Stimulated activated CD4-positive, alpha-beta T cell treated with anti-CD3 and anti-CD28 coated beads, Interleukin-2, amount 100 ng/mL, for 48 hours (primary cell): ENCODE results near the gene OLFML3.
A peak's percentile ranks its signal among the peaks of the same experiment; 100 is the strongest.
"Not testable (repeated sequence)": the region's sequence is repeated elsewhere in the genome, so short reads cannot be mapped to it uniquely, and the experiment has no call there.

Experiments
- DNase-seq, 2 donors: peaks; one replicate each; pipeline ENCODE4 v3.0.0-alpha.2; 2020

Gene OLFML3, protein sequence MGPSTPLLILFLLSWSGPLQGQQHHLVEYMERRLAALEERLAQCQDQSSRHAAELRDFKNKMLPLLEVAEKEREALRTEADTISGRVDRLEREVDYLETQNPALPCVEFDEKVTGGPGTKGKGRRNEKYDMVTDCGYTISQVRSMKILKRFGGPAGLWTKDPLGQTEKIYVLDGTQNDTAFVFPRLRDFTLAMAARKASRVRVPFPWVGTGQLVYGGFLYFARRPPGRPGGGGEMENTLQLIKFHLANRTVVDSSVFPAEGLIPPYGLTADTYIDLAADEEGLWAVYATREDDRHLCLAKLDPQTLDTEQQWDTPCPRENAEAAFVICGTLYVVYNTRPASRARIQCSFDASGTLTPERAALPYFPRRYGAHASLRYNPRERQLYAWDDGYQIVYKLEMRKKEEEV

DNA sequence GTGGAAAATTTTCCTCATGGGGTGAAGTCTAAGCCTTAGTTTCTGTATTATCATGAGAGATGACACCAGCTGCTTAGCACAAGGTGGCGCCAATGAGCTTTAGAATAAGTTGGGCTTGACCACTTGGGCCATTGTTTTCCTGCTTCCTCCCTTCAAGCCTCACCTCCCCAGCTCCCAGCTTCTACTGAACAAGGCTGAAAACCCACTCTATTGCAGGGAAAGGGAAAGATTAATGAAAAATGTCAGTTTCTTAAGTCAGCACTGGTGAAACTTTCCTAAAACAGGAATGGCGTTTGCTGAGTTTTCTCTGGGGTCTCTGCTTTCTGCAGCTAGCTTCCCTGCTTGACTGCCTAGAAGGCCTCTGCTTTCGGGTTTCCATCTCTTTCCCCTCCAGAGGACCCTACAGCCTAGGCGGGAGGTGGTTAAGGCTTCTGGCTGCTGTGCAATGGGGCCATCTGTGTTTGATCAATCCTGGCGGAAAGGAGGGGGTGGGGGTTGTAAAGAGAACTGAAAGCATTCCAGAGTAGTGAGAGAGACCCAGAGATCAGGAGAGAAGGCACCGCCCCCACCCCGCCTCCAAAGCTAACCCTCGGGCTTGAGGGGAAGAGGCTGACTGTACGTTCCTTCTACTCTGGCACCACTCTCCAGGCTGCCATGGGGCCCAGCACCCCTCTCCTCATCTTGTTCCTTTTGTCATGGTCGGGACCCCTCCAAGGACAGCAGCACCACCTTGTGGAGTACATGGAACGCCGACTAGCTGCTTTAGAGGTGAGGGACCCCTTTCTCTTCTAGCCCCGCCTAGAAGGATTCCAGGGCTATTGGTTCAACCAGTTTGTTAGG, at the start of gene OLFML3:
Gene OLFML3, plus strand, starts transcription at position 612 of the 840 bp plus-strand sequence. Its CDS starts 43 bp downstream, at position 655.
- peak; percentile 49 to 62 for DNase-seq

DNA sequence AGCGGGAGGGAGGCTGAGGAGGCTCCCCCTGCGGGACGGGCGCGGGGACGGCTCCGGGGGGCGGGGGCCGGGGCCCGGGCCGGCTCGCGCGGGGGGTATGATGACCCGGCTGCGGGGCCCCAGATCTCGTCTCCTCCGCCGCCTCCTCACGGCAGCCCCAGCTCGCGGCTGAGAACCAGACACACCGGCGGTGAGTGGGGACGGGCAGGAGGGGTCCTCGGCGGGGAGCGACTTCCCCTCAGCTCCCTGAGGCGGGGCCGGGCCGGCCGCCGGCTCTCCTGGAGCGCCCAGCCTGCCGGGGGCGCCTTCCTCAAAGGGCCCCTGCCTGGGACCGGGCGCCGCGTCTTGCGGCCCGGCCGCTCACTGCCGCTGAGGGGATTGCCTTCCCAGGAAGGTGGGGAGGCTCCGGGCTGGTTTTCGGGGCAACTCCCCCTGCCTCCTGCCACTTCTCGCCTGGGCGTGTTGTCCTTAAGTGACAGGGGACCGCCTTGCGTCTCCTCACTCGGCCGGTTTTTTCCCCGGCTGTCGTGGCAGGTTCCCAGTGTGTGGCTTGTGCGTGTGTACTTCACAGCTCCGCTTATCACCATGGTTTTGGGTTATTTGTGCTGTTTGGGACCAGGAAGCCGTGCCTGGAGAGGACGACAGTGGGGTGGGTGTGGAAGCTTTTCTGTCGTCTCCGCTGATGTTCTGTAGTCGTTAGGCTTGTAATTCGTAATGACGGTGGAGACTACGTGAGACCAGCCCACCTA, 49.4 kb upstream of the OLFML3 start:
- DNase-seq = peak; percentile 39 to 51

DNA sequence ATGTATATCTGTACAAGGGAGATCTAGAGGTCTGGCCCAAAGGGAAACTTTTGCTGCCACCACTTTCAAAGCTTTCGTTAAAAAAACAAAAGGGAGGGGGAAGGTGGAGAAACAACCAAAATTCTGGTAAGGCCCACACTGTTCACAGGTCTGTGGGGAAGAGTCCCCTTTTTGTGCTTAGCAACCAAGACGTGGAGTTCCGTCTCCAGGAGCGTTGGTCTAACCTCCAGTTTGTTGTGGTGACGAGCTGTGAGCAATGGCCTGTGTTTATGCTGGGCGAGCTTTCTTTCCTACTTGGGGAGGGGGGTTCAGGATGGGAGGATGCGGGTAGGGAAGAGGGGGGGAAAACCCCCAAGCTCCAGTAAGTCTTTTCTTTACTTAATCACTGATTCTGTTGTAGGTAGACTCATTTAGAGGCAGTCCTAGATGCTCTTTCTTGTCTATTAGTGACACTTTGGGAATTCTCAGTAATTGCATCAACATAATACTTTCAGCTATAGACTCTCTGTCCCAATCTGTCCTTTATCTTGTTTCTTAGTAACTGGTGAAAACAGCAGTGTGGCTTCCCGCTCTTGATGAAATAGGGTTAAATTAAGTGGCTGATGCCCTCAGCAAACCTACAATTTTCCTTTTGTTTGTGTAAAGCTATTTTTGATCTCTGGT, 48.6 kb upstream of the OLFML3 start:
- peak; percentile 44 to 60 for DNase-seq

- DNase-seq = no peak
These were observed 47.8 kb upstream of the OLFML3 start for GRCh38 chr1:113931451-113931851.

GRCh38 chr1:113934006-113934405, 45.3 kb upstream of the OLFML3 start:
- no peak for DNase-seq

- DNase-seq = no peak
These were observed 44.7 kb upstream of the OLFML3 start for GRCh38 chr1:113934511-113935055.

DNA sequence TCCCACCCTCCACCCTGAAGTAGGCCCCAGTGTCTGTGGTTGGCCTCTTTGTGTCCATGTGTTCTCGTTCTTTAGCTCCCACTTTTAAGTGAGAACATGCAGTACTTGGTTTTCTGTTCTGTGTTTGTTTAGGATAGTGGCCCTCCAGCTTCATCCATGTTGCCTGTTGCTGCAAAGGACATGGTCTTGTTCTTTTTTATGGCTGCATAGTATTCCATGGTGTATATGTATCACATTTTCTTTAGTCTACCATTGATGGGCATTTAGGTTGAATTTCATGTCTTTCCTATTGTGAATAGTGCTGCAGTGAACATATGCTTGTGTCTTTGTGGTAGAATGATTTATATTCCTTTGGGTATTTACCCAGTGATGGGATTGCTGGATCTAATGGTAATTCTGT, 44.1 kb upstream of the OLFML3 start:
- no peak for DNase-seq

GRCh38 chr1:113935970-113936369, 43.3 kb upstream of the OLFML3 start:
- DNase-seq = no peak

DNA sequence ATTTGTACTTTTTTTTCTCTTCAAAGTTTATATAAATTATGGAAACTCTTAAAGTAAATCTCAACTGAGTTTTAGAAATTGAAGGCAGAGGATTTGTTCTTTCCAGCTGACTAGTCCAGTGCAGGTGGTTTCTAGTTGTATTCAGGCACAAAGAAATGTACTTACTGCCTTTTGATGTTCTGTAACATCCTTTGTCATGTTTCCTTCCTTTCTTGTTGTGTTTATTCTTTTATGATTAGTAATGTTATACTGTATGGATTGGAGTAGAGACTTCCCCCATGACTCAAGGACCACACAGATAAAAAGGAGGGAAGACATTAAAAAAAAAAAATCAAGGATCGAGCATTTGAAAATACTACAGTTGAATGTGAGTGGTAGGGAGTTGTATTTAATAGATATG, 42.1 kb upstream of the OLFML3 start:
- no peak for DNase-seq

GRCh38 chr1:113938192-113938591, 41.1 kb upstream of the OLFML3 start:
- no peak for DNase-seq

GRCh38 chr1:113940365-113941244, 38.7 kb upstream of the OLFML3 start:
- peak in 1 of 2 donors; percentile 21 for DNase-seq

DNA sequence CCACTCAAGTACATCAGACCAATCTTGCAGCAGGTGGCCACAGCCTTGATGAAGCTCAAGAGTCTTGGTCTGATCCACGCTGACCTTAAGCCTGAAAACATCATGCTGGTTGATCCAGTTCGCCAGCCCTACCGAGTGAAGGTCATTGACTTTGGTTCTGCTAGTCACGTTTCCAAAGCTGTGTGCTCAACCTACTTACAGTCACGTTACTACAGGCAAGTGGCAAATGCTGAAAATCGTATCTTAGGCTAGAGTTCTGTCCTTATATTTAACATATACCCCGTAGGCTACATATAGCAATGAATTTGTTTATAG, 38.1 kb upstream of the OLFML3 start:
- DNase-seq = no peak

GRCh38 chr1:113942527-113942926, 36.7 kb upstream of the OLFML3 start:
- no peak for DNase-seq

DNA sequence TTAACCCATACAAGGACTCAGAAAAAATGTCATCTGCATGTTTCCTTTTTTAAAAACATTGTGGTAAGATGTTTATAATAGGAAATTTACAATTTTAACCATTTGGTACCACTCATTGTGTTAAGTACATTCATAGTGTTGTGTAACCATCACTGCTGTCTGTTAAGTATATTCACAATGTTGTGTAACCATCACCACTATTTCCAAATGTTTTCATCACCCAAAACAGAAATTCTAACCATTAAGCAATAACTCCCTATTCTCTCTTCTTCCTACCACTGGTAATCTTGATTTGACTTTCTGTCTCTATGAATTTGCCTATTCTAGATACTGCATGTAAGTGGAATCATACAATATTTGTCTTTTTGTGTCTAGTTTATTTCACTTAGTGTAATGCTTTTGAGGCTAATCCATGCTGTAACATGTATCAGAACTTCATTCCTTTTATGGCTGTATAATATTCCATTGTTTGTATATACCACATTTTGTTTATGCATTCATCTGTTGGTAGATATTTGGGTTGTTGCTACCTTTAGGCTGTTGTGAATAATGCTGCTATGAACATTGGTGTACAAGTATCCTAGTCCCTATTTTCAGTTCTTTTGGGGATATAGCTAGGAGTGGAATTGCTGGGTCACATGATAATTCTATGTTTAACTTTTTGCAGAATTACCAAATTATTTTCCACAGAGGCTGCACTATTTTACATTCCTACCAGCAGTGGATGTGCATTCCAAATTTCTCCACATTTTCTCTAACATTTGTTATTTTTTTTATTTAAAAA, 36.1 kb upstream of the OLFML3 start:
- DNase-seq = no peak

DNA sequence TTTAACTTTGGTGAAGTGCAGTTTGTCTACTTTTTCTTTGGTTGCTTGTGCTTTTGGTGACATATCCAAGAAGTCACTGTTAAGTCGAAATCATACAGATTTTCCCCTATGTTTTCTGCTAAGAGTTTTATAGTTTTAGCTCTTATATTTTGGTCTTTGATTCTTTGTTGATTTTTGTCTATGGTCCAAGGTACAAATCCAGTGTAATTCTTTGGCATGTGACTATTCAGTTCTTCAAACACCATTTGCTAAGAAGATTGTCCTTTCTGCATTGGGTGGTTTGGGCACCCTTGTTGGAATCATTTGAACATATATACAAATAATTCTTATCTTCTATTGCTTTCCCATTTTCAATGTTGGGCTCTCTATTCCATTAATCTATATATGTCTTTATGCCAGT, 33.9 kb upstream of the OLFML3 start:
- DNase-seq = no peak

DNA sequence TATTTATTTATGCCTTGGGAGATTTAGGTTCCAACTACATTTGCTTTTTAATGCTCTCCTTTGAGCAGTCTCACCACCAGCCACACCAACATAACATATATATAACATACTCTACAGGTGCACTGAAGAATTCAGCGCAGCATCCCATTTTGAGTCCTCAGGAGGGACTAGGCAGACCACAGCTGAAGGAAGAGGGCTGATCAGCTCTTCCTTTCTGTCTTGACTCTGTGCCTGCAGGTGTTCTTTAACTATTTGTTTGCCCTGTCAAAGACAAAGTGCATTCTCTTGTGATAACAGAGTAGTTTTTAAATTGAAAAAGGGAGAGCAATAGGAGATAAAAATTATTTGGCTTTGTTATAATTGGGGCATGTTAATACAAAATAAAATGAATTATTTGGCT, 33.2 kb upstream of the OLFML3 start:
- DNase-seq = no peak

- no peak for DNase-seq
These were observed 32.4 kb upstream of the OLFML3 start for GRCh38 chr1:113946678-113947387.

- no peak for DNase-seq
These were observed 31.7 kb upstream of the OLFML3 start for GRCh38 chr1:113947388-113948107.

- DNase-seq = not testable (repeated sequence)
These were observed 31.1 kb upstream of the OLFML3 start for GRCh38 chr1:113948151-113948550.
